H9 (cell line): ENCODE data around the gene TNFRSF18. TPM values are rescaled to one million over a fixed set of nuclear protein-coding genes. Genes with fewer than 3 reads are reported as not detected.

Experiments used
- DNase-seq: peaks from one replicate; pipeline ENCODE4 v3.0.0-alpha.2; 2017
- H2AFZ ChIP-seq: one replicate; pipeline ENCODE4 v1.6.1; 2013; ENCODE audit warnings: mild to moderate bottlenecking, low read length, control low read depth, moderate library complexity
- H2AK5ac ChIP-seq: 2 replicates; pipeline ENCODE4 v1.6.1; 2013; ENCODE audit warnings: low read length, control low read depth, mixed read lengths; ENCODE audit not compliant: insufficient read length
- H2BK120ac ChIP-seq: one replicate; pipeline ENCODE4 v1.6.1; 2013; ENCODE audit warnings: low read depth, mild to moderate bottlenecking, low read length, control low read depth, inconsistent platforms; ENCODE audit not compliant: poor library complexity, severe bottlenecking
- H2BK12ac ChIP-seq: 2 replicates; pipeline ENCODE4 v1.6.1; 2013; ENCODE audit warnings: low read length, control low read depth, mixed read lengths, low read depth; ENCODE audit not compliant: insufficient read length
- H2BK15ac ChIP-seq: 2 replicates; pipeline ENCODE4 v1.6.1; 2013; ENCODE audit warnings: low read depth, low read length, control low read depth
- H2BK20ac ChIP-seq: one replicate; pipeline ENCODE4 v1.6.1; 2013; ENCODE audit warnings: low read depth, mild to moderate bottlenecking, low read length, control low read depth, inconsistent platforms; ENCODE audit not compliant: poor library complexity, severe bottlenecking
- H2BK5ac ChIP-seq: 2 replicates; pipeline ENCODE4 v1.6.1; 2013; ENCODE audit warnings: low read length, control low read depth, mixed read lengths; ENCODE audit not compliant: insufficient read length
- H3K14ac ChIP-seq: 2 replicates; pipeline ENCODE4 v1.6.1; 2013; ENCODE audit warnings: low read length, control low read depth; ENCODE audit not compliant: insufficient read depth
- H3K18ac ChIP-seq: 2 replicates; pipeline ENCODE4 v1.6.1; 2013; ENCODE audit warnings: low read depth, mild to moderate bottlenecking, mixed read lengths, low read length, control low read depth; ENCODE audit not compliant: insufficient read length
- H3K23ac ChIP-seq: 2 replicates; pipeline ENCODE4 v1.6.1; 2013; ENCODE audit warnings: low read length, control low read depth, mixed read lengths, low read depth; ENCODE audit not compliant: insufficient read length
- H3K23me2 ChIP-seq: 2 replicates; pipeline ENCODE4 v1.6.1; 2013; ENCODE audit warnings: low read depth, mild to moderate bottlenecking, mixed read lengths, low read length, control low read depth; ENCODE audit not compliant: insufficient read length, poor library complexity, severe bottlenecking
- H3K27ac ChIP-seq: 2 replicates; pipeline ENCODE4 v1.5.1; 2013; ENCODE audit warnings: low read length, control low read depth, mixed read lengths, low read depth; ENCODE audit not compliant: insufficient read length
- H3K27me3 ChIP-seq: 2 replicates; pipeline ENCODE4 v1.6.1; 2013; ENCODE audit warnings: low read length, control low read depth, inconsistent platforms; ENCODE audit not compliant: insufficient read depth
- H3K4ac ChIP-seq: 2 replicates; pipeline ENCODE4 v1.6.1; 2013; ENCODE audit warnings: low read depth, mild to moderate bottlenecking, control low read depth, inconsistent platforms, low read length, moderate library complexity
- H3K4me1 ChIP-seq: 2 replicates; pipeline ENCODE4 v1.6.1; 2013; ENCODE audit warnings: low read length, control low read depth, inconsistent platforms; ENCODE audit not compliant: insufficient read depth
- H3K4me2 ChIP-seq: 2 replicates; pipeline ENCODE4 v1.6.1; 2013; ENCODE audit warnings: low read length, control low read depth, mixed read lengths; ENCODE audit not compliant: insufficient read length, insufficient read depth
- H3K56ac ChIP-seq: 2 replicates; pipeline ENCODE4 v1.6.1; 2013; ENCODE audit warnings: low read depth, mild to moderate bottlenecking, mixed read lengths, low read length, control low read depth; ENCODE audit not compliant: insufficient read length
- H3K79me1 ChIP-seq: 2 replicates; pipeline ENCODE4 v1.6.1; 2013; ENCODE audit warnings: low read depth, mild to moderate bottlenecking, moderate library complexity, low read length, control low read depth, inconsistent platforms; ENCODE audit not compliant: insufficient read depth, poor library complexity, severe bottlenecking
- H3K79me2 ChIP-seq: 2 replicates; pipeline ENCODE4 v1.6.1; 2013; ENCODE audit warnings: low read length, control low read depth, inconsistent platforms; ENCODE audit not compliant: insufficient read depth
- H3K9ac ChIP-seq: 2 replicates; pipeline ENCODE4 v1.6.1; 2013; ENCODE audit warnings: low read length, control low read depth, mixed read lengths; ENCODE audit not compliant: insufficient read length; ENCODE audit errors: extremely low read depth
- H3K9me3 ChIP-seq: one replicate; pipeline ENCODE4 v1.6.1; 2013; ENCODE audit warnings: low read depth, low read length, inconsistent platforms; ENCODE audit not compliant: control insufficient read depth
- H3T11ph ChIP-seq: one replicate; pipeline ENCODE4 v1.6.1; 2013; ENCODE audit warnings: mild to moderate bottlenecking, low read length, control low read depth, inconsistent platforms
- H4K20me1 ChIP-seq: one replicate; pipeline ENCODE4 v1.6.1; 2013; ENCODE audit not compliant: control insufficient read depth, insufficient read length, insufficient read depth
- H4K5ac ChIP-seq: 2 replicates; pipeline ENCODE4 v1.6.1; 2013; ENCODE audit warnings: low read depth, mild to moderate bottlenecking, mixed read lengths, low read length, control low read depth; ENCODE audit not compliant: insufficient read length
- H4K8ac ChIP-seq: replicated peaks from 2 replicates; pipeline ENCODE4 v1.6.1; 2013; ENCODE audit warnings: low read length, control low read depth, mixed read lengths, low read depth; ENCODE audit not compliant: insufficient read length
- H4K91ac ChIP-seq: 2 replicates; pipeline ENCODE4 v1.6.1; 2013; ENCODE audit warnings: low read depth, mild to moderate bottlenecking, moderate library complexity, mixed read lengths, low read length, control low read depth; ENCODE audit not compliant: insufficient read length
- H3K27ac Mint-ChIP-seq, 3 experiments: 2 replicates in 2 of 3; 3 replicates in 1 of 3; pipeline ENCODE4 v1.8.0; 2020 to 2021; ENCODE audit warnings: mixed read lengths in 3 of 3, mild to moderate bottlenecking in 1 of 3, moderate library complexity in 1 of 3
- H3K27me3 Mint-ChIP-seq: 2 replicates; pipeline ENCODE4 v1.8.0; 2021; ENCODE audit warnings: low read depth, mild to moderate bottlenecking, moderate library complexity, mixed read lengths
- H3K36me3 Mint-ChIP-seq, 3 experiments: 2 replicates in 2 of 3; 3 replicates in 1 of 3; pipeline ENCODE4 v1.8.0; 2020 to 2021; ENCODE audit warnings: low read depth in 3 of 3, mixed read lengths in 3 of 3; ENCODE audit not compliant: insufficient read depth in 1 of 3
- H3K4me1 Mint-ChIP-seq, 2 experiments: 2 replicates each; pipeline ENCODE4 v1.8.0; 2020; ENCODE audit warnings: mixed read lengths in 2 of 2
- H3K4me3 Mint-ChIP-seq, 2 experiments: 2 replicates in 1 of 2; 3 replicates in 1 of 2; pipeline ENCODE4 v1.8.0; 2020 to 2021; ENCODE audit warnings: mild to moderate bottlenecking in 2 of 2, mixed read lengths in 2 of 2, moderate library complexity in 1 of 2
- H3K9me3 Mint-ChIP-seq, 2 experiments: 2 replicates in 1 of 2; 3 replicates in 1 of 2; pipeline ENCODE4 v1.8.0; 2020; ENCODE audit warnings: mild to moderate bottlenecking in 2 of 2, mixed read lengths in 2 of 2, moderate library complexity in 1 of 2
- WGBS: extraction: QIAGEN DNeasy Blood & Tissue Kit; methylation state at CpG from one replicate; pipeline ENCODE4 v1.1.7; 2013; ENCODE audit warnings: missing lambda C conversion rate, low lambda C conversion rate, mixed read lengths; ENCODE audit not compliant: insufficient read length; ENCODE audit errors: extremely low coverage; 5-methylcytosine and 5-hydroxymethylcytosine counted together
- total RNA-seq: library from RNA; stranded (reverse); gene quantifications from 2 replicates; pipeline ENCODE4 v1.2.1, GENCODE V29; 2021
- TF ChIP-seq, protein P1 (sequence below): fragments of 200-600 bp; sonication (generic); conservative IDR thresholded peaks from 3 replicates; pipeline ENCODE4 v1.8.0; 2021; ENCODE audit warnings: antibody characterized with exemption, mild to moderate bottlenecking

TNFRSF18 gene
- total RNA-seq, 1 experiment from 2014 or later, result 2.0 TPM

DNA sequence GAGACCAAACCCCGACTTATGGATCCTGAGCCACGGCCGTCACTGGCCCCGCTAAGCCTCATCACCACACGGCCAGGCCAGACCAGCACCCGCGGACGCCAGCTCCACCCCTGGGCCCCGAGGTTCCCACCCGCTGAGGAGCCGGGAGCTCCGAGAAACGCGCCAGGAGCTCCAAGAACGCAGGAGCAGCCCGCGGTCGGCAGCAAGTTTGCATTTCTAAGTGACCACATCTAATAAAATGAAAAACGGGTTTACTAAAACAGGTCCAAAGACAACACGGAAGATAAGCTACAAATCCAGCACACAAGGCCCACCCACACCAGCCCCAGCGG lies 48.2 kb upstream of the TNFRSF18 start:
- Mint-ChIP-seq H3K36me3 (peaks cover 22 to 67% (median 56%) of the 10 kb centered on the region in 3 experiments; a peak in 6 of 7 replicates), H3K27ac (no peak overlapping the region; a peak in 1 of 7 replicates), H3K27me3 (peaks cover 4% of the 10 kb centered on the region; the same call in 1 of the 2 replicates), H3K4me1 (peaks cover 16 to 27% of the 10 kb centered on the region in 2 experiments), H3K9me3 (no peaks in the 10 kb centered on the region; a peak in 2 of 5 replicates), H3K4me3 (no peak overlapping the region)
- no peaks in the 10 kb centered on the region for H4K20me1 ChIP-seq
- no peaks in the 10 kb centered on the region for H3K23me2 ChIP-seq
- no peak overlapping the region for H4K8ac ChIP-seq
- no peaks in the 10 kb centered on the region for H3K79me1 ChIP-seq
- H2BK15ac ChIP-seq, result no peak overlapping the region
- H3K14ac ChIP-seq, result no peak overlapping the region
- H3K4me1 ChIP-seq, result no peaks in the 10 kb centered on the region
- no peak overlapping the region for H2BK20ac ChIP-seq
- DNase-seq, result no peak
- H2BK12ac ChIP-seq, result no peak overlapping the region
- H3K9me3 ChIP-seq, result no peaks in the 10 kb centered on the region
- H3K9ac ChIP-seq, result no peak overlapping the region
- no peak overlapping the region for H4K5ac ChIP-seq
- H2AFZ ChIP-seq, result no peak overlapping the region
- no peak overlapping the region for H3K18ac ChIP-seq
- no peak overlapping the region for H2AK5ac ChIP-seq
- H3K4ac ChIP-seq, result no peak overlapping the region
- no peak overlapping the region for H3T11ph ChIP-seq
- no CpG with 5 or more reads among the region's 21 CpGs for WGBS
- H3K23ac ChIP-seq, result no peak overlapping the region
- TF ChIP-seq, protein P1, sequence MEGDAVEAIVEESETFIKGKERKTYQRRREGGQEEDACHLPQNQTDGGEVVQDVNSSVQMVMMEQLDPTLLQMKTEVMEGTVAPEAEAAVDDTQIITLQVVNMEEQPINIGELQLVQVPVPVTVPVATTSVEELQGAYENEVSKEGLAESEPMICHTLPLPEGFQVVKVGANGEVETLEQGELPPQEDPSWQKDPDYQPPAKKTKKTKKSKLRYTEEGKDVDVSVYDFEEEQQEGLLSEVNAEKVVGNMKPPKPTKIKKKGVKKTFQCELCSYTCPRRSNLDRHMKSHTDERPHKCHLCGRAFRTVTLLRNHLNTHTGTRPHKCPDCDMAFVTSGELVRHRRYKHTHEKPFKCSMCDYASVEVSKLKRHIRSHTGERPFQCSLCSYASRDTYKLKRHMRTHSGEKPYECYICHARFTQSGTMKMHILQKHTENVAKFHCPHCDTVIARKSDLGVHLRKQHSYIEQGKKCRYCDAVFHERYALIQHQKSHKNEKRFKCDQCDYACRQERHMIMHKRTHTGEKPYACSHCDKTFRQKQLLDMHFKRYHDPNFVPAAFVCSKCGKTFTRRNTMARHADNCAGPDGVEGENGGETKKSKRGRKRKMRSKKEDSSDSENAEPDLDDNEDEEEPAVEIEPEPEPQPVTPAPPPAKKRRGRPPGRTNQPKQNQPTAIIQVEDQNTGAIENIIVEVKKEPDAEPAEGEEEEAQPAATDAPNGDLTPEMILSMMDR, result no peak
- no peak overlapping the region for H4K91ac ChIP-seq
- no peak overlapping the region for H3K56ac ChIP-seq
- no peak overlapping the region for H2BK5ac ChIP-seq
- no peak overlapping the region for H3K27ac ChIP-seq
- H2BK120ac ChIP-seq, result no peak overlapping the region
- no peak overlapping the region for H3K4me2 ChIP-seq
- H3K27me3 ChIP-seq, result no peaks in the 10 kb centered on the region
- H3K79me2 ChIP-seq, result no peaks in the 10 kb centered on the region
